RWPE2 (cell line): ENCODE data around the gene AMELY.

ENCODE experiments used
- ATAC-seq: fragments of 200-7000 bp; cut with Tn5 transposase; 3 replicates; pipeline ENCODE4 v1.9.1; 2021; ENCODE audit warnings: low read depth
- DNase-seq: peaks from one replicate; pipeline ENCODE4 v3.0.0-alpha.2; 2020; ENCODE audit warnings: low spot score
- H3K27ac ChIP-seq: fragments of 450-650 bp; 2 replicates; pipeline ENCODE4 v1.5.1; 2017; ENCODE audit warnings: mild to moderate bottlenecking; ENCODE audit not compliant: poor library complexity, severe bottlenecking
- H3K27me3 ChIP-seq: fragments of 250-450 bp; sonication (Bioruptor Pico); 2 replicates; pipeline ENCODE4 v1.5.1; 2021; ENCODE audit warnings: mild to moderate bottlenecking, moderate library complexity; ENCODE audit not compliant: insufficient read depth, poor library complexity, severe bottlenecking
- H3K36me3 ChIP-seq: fragments of 250-450 bp; sonication (Bioruptor Pico); 2 replicates; pipeline ENCODE4 v1.5.1; 2020; ENCODE audit warnings: low read depth, mild to moderate bottlenecking, moderate library complexity
- H3K4me1 ChIP-seq: fragments of 250-450 bp; sonication (Bioruptor Pico); 2 replicates; pipeline ENCODE4 v1.5.1; 2021; ENCODE audit warnings: mild to moderate bottlenecking, moderate library complexity; ENCODE audit not compliant: insufficient read depth, poor library complexity, severe bottlenecking
- H3K4me3 ChIP-seq: fragments of 250-450 bp; sonication (Bioruptor Pico); 2 replicates; pipeline ENCODE4 v1.5.1; 2021; ENCODE audit warnings: mild to moderate bottlenecking, moderate library complexity; ENCODE audit not compliant: severe bottlenecking
- H3K9me3 ChIP-seq: fragments of 250-450 bp; sonication (Bioruptor Pico); 2 replicates; pipeline ENCODE4 v1.5.1; 2021; ENCODE audit warnings: mild to moderate bottlenecking, moderate library complexity; ENCODE audit not compliant: severe bottlenecking
- CTCF ChIP-seq: fragments of 450-650 bp; IDR thresholded peaks from one replicate; pipeline ENCODE4 v1.5.1; 2017; ENCODE audit warnings: mild to moderate bottlenecking, moderate library complexity; ENCODE audit not compliant: poor library complexity, severe bottlenecking

Gene AMELY

GRCh38 chrY:6931779-6932396 lies 20.3 kb upstream of the AMELY start:
- ATAC-seq (no peak), DNase-seq (no peak)
- H3K4me3 ChIP-seq, result no peak overlapping the region
- no peak overlapping the region for H3K27ac ChIP-seq
- H3K9me3 ChIP-seq, result no peaks in the 10 kb centered on the region
- no peaks in the 10 kb centered on the region for H3K36me3 ChIP-seq
- no peaks in the 10 kb centered on the region for H3K27me3 ChIP-seq
- no peaks in the 10 kb centered on the region for H3K4me1 ChIP-seq
- no peak for TF ChIP-seq CTCF

- no peak for DNase-seq
- no peaks in the 10 kb centered on the region for H3K4me1 ChIP-seq
- no peak overlapping the region for H3K4me3 ChIP-seq
- H3K36me3 ChIP-seq, result no peaks in the 10 kb centered on the region
- no peak for ATAC-seq
- no peak overlapping the region for H3K27ac ChIP-seq
- TF ChIP-seq CTCF, result no peak
- no peaks in the 10 kb centered on the region for H3K9me3 ChIP-seq
- H3K27me3 ChIP-seq, result no peaks in the 10 kb centered on the region
These were observed 17.7 kb upstream of the AMELY start for GRCh38 chrY:6929237-6929636.

GRCh38 chrY:6928265-6928664 lies 16.7 kb upstream of the AMELY start:
- H3K4me3 ChIP-seq, result no peak overlapping the region
- TF ChIP-seq CTCF, result no peak
- H3K4me1 ChIP-seq, result no peaks in the 10 kb centered on the region
- H3K36me3 ChIP-seq, result no peaks in the 10 kb centered on the region
- ATAC-seq, result no peak
- H3K27ac ChIP-seq, result no peak overlapping the region
- no peak for DNase-seq
- no peaks in the 10 kb centered on the region for H3K27me3 ChIP-seq
- H3K9me3 ChIP-seq, result no peaks in the 10 kb centered on the region

- DNase-seq, result no peak
- TF ChIP-seq CTCF, result no peak
- Histone ChIP-seq H3K4me1 (no peaks in the 10 kb centered on the region), H3K36me3 (no peaks in the 10 kb centered on the region), H3K4me3 (no peak overlapping the region), H3K9me3 (no peaks in the 10 kb centered on the region), H3K27ac (no peak overlapping the region), H3K27me3 (no peaks in the 10 kb centered on the region)
- no peak for ATAC-seq
These were observed 9.5 kb upstream of the AMELY start for GRCh38 chrY:6921061-6921460.

GRCh38 chrY:6913362-6913761 lies 1.8 kb upstream of the AMELY start:
- no peak for ATAC-seq
- Histone ChIP-seq H3K9me3 (no peaks in the 10 kb centered on the region), H3K27me3 (peaks cover 52% of the 10 kb centered on the region), H3K27ac (no peak overlapping the region), H3K4me1 (no peaks in the 10 kb centered on the region), H3K4me3 (no peak overlapping the region), H3K36me3 (no peaks in the 10 kb centered on the region)
- TF ChIP-seq CTCF, result no peak
- DNase-seq, result no peak
